HepG2 (cell line): ENCODE measurements around the gene RAB3A. TPM values are rescaled to one million over a fixed set of nuclear protein-coding genes. Genes with fewer than 3 reads are reported as not detected.
A peak's percentile ranks its signal among the peaks of the same experiment; 100 is the strongest.

Experiments
- HNRNPK ChIP-seq: fragments of 200-400 bp; formaldehyde crosslinking; IDR thresholded peaks from 2 replicates; pipeline ENCODE4 v1.6.1; 2018; ENCODE audit warnings: low read length, low read depth, moderate library complexity, mild to moderate bottlenecking; ENCODE audit not compliant: poor library complexity, severe bottlenecking
- HOXD1 ChIP-seq: sonication (generic); formaldehyde crosslinking; IDR thresholded peaks from 2 replicates; pipeline ENCODE4 v1.5.0; 2020; ENCODE audit warnings: missing genetic modification reagents
- JDP2 ChIP-seq: sonication (generic); formaldehyde crosslinking; IDR thresholded peaks from 2 replicates; pipeline ENCODE4 v1.8.1; 2022; ENCODE audit warnings: missing genetic modification reagents, borderline replicate concordance
- KDM5B ChIP-seq: sonication (generic); formaldehyde crosslinking; IDR thresholded peaks from 2 replicates; pipeline ENCODE4 v1.4.0; 2020; ENCODE audit warnings: missing genetic modification reagents, mild to moderate bottlenecking, borderline replicate concordance
- MAFG ChIP-seq: sonication (generic); formaldehyde crosslinking; IDR thresholded peaks from 2 replicates; pipeline ENCODE4 v1.5.1; 2020; ENCODE audit warnings: mild to moderate bottlenecking, missing genetic modification reagents
- PAX8 ChIP-seq: sonication (generic); formaldehyde crosslinking; IDR thresholded peaks from 2 replicates; pipeline ENCODE4 v1.8.0; 2022; ENCODE audit warnings: mild to moderate bottlenecking, missing genetic modification reagents, borderline replicate concordance
- PHF21A ChIP-seq: sonication (generic); formaldehyde crosslinking; IDR thresholded peaks from 2 replicates; pipeline ENCODE4 v1.5.0; 2020; ENCODE audit warnings: mild to moderate bottlenecking, missing genetic modification reagents
- RARA ChIP-seq: IDR thresholded peaks from 2 replicates; pipeline ENCODE4 v1.6.1; 2016; ENCODE audit warnings: missing genetic modification reagents, missing compliant biosample characterization
- SIN3A ChIP-seq: IDR thresholded peaks from 2 replicates; pipeline ENCODE4 v1.6.1; 2011; ENCODE audit warnings: low read depth, mild to moderate bottlenecking, control low read depth, low read length, borderline replicate concordance
- YY1 ChIP-seq: IDR thresholded peaks from 2 replicates; pipeline ENCODE4 v1.6.1; 2011; ENCODE audit warnings: low read length, low read depth, moderate library complexity, mild to moderate bottlenecking; ENCODE audit not compliant: insufficient read depth, insufficient replicate concordance
- ZFY ChIP-seq: sonication (generic); formaldehyde crosslinking; IDR thresholded peaks from 2 replicates; pipeline ENCODE4 v1.4.0; 2020; ENCODE audit warnings: missing genetic modification reagents
- ZKSCAN5 ChIP-seq: sonication (generic); formaldehyde crosslinking; IDR thresholded peaks from 2 replicates; pipeline ENCODE4 v1.5.1; 2020; ENCODE audit warnings: mild to moderate bottlenecking, missing genetic modification reagents
- ZNF44 ChIP-seq: sonication (generic); formaldehyde crosslinking; IDR thresholded peaks from 2 replicates; pipeline ENCODE4 v1.5.1; 2020; ENCODE audit warnings: mild to moderate bottlenecking, missing genetic modification reagents
- polyA plus RNA-seq, 8 experiments: library from polyadenylated mRNA; depleted of rRNA in 3 of 8; stranded (reverse) in 7 of 8; unstranded in 1 of 8; fragments of >200 nt; fragmentation: Illumina TruSeq in 4 of 8; extraction: Trizol in 4 of 8; gene quantifications; 2 replicates each; pipeline versions ENCODE4 v1.2.1 to v1.2.3, GENCODE V29; 2011 to 2016; ENCODE audit warnings: low read depth in 4 of 8, missing spikeins in 1 of 8, mixed read lengths in 1 of 8; ENCODE audit not compliant: insufficient read depth in 1 of 8
- total RNA-seq, 5 experiments: library from RNA; depleted of rRNA; stranded (reverse); fragments of >200 nt; fragmentation: Illumina TruSeq; extraction: Trizol; gene quantifications; 2 replicates each; pipeline ENCODE4 v1.2.3, GENCODE V29; 2016; ENCODE audit warnings: low read depth in 1 of 5
- TF ChIP-seq, protein P1 (sequence below): sonication (generic); formaldehyde crosslinking; IDR thresholded peaks from 2 replicates; pipeline ENCODE4 v1.8.1; 2023; ENCODE audit warnings: mild to moderate bottlenecking, missing genetic modification reagents
- TF ChIP-seq, protein P2 (sequence below): sonication (generic); formaldehyde crosslinking; IDR thresholded peaks from 2 replicates; pipeline ENCODE4 v1.5.0; 2020; ENCODE audit warnings: mild to moderate bottlenecking, missing genetic modification reagents
- TF ChIP-seq, protein P3 (sequence below): sonication (generic); formaldehyde crosslinking; IDR thresholded peaks from 2 replicates; pipeline ENCODE4 v1.5.1; 2020; ENCODE audit warnings: missing genetic modification reagents, mild to moderate bottlenecking, borderline replicate concordance
- TF ChIP-seq, protein P4 (sequence below): sonication (generic); formaldehyde crosslinking; conservative IDR thresholded peaks from 2 replicates; pipeline ENCODE4 v1.8.0; 2022; ENCODE audit warnings: mild to moderate bottlenecking, moderate library complexity, missing genetic modification reagents
- TF ChIP-seq, protein P5 (sequence below): IDR thresholded peaks from 2 replicates; pipeline ENCODE4 v1.6.1; 2018; ENCODE audit warnings: missing genetic modification reagents, mild to moderate bottlenecking, missing compliant biosample characterization

The RAB3A gene
- total and polyA plus RNA-seq, 2 of the 13 experiments (the other 11 are each of a cell fraction or from before 2014, with no cell fraction given), result 0.58 to 0.98 TPM

DNA sequence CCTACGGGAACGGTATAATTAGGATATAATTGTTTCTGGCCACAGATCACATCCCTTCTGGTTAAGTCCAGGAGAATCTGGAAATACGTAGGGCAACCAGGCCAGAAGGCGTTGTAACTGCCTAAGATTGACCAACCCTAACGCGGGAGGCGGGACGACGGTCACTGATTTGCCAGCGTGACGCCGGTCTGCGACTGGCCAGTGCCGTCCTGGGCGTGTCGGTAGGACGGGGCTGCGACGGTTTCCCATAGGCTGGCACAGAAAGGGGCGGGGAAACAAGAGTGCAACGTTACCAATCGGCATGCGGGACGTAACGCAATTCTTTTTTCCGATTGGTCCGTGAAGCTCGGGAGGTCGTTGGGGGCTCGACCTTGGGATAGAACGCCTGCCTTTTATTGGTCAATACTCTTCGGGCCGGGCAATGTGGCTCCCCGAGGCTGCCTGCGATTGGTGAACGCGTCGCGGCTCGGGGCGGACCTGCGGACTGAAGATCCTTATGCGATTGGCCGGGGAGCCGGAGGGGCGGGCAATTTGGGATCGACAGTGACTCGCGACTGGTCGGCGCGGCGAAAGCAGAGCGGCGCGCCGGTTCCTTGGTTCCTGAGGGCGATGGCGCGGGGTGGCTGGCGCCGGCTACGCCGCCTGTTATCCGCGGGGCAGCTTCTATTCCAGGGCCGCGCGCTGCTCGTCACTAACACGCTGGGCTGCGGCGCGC is 11.0 kb downstream of the RAB3A start, which contains the start of gene MPV17L2 (continued):
- TF ChIP-seq RARA (peak; percentile 7; the same call in 1 of the 2 replicates), JDP2 (CRISPR knock-in tag) (no peak), ZKSCAN5 (CRISPR knock-in tag) (no peak), ZFY (peak; percentile 57), SIN3A (peak; percentile 91), HOXD1 (CRISPR knock-in tag) (0 out of 2 replicates have a peak, but pooled peaks have one; percentile 60), YY1 (peak; percentile 77), MAFG (no peak), KDM5B (CRISPR knock-in tag) (no peak), HNRNPK (no peak), ZNF44 (CRISPR knock-in tag) (no peak), PHF21A (CRISPR knock-in tag) (peak; percentile 94), PAX8 (CRISPR knock-in tag) (no peak)
- TF ChIP-seq, protein P1, sequence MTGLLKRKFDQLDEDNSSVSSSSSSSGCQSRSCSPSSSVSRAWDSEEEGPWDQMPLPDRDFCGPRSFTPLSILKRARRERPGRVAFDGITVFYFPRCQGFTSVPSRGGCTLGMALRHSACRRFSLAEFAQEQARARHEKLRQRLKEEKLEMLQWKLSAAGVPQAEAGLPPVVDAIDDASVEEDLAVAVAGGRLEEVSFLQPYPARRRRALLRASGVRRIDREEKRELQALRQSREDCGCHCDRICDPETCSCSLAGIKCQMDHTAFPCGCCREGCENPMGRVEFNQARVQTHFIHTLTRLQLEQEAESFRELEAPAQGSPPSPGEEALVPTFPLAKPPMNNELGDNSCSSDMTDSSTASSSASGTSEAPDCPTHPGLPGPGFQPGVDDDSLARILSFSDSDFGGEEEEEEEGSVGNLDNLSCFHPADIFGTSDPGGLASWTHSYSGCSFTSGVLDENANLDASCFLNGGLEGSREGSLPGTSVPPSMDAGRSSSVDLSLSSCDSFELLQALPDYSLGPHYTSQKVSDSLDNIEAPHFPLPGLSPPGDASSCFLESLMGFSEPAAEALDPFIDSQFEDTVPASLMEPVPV (CRISPR knock-in tag), result 0 out of 2 replicates have a peak, but pooled peaks have one; percentile 45
- TF ChIP-seq, protein P2, sequence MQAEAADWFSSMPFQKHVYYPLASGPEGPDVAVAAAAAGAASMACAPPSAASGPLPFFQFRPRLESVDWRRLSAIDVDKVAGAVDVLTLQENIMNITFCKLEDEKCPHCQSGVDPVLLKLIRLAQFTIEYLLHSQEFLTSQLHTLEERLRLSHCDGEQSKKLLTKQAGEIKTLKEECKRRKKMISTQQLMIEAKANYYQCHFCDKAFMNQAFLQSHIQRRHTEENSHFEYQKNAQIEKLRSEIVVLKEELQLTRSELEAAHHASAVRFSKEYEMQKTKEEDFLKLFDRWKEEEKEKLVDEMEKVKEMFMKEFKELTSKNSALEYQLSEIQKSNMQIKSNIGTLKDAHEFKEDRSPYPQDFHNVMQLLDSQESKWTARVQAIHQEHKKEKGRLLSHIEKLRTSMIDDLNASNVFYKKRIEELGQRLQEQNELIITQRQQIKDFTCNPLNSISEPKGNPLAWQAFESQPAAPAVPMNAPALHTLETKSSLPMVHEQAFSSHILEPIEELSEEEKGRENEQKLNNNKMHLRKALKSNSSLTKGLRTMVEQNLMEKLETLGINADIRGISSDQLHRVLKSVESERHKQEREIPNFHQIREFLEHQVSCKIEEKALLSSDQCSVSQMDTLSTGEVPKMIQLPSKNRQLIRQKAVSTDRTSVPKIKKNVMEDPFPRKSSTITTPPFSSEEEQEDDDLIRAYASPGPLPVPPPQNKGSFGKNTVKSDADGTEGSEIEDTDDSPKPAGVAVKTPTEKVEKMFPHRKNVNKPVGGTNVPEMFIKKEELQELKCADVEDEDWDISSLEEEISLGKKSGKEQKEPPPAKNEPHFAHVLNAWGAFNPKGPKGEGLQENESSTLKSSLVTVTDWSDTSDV (CRISPR knock-in tag), result no peak
- TF ChIP-seq, protein P3, sequence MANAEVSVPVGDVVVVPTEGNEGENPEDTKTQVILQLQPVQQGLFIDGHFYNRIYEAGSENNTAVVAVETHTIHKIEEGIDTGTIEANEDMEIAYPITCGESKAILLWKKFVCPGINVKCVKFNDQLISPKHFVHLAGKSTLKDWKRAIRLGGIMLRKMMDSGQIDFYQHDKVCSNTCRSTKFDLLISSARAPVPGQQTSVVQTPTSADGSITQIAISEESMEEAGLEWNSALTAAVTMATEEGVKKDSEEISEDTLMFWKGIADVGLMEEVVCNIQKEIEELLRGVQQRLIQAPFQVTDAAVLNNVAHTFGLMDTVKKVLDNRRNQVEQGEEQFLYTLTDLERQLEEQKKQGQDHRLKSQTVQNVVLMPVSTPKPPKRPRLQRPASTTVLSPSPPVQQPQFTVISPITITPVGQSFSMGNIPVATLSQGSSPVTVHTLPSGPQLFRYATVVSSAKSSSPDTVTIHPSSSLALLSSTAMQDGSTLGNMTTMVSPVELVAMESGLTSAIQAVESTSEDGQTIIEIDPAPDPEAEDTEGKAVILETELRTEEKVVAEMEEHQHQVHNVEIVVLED (CRISPR knock-in tag), result peak; percentile 83; the same call in 1 of the 2 replicates
- TF ChIP-seq, protein P4, sequence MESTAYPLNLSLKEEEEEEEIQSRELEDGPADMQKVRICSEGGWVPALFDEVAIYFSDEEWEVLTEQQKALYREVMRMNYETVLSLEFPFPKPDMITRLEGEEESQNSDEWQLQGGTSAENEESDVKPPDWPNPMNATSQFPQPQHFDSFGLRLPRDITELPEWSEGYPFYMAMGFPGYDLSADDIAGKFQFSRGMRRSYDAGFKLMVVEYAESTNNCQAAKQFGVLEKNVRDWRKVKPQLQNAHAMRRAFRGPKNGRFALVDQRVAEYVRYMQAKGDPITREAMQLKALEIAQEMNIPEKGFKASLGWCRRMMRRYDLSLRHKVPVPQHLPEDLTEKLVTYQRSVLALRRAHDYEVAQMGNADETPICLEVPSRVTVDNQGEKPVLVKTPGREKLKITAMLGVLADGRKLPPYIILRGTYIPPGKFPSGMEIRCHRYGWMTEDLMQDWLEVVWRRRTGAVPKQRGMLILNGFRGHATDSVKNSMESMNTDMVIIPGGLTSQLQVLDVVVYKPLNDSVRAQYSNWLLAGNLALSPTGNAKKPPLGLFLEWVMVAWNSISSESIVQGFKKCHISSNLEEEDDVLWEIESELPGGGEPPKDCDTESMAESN (CRISPR knock-in tag), result peak; percentile 66; the same call in 1 of the 2 replicates
- TF ChIP-seq, protein P5, sequence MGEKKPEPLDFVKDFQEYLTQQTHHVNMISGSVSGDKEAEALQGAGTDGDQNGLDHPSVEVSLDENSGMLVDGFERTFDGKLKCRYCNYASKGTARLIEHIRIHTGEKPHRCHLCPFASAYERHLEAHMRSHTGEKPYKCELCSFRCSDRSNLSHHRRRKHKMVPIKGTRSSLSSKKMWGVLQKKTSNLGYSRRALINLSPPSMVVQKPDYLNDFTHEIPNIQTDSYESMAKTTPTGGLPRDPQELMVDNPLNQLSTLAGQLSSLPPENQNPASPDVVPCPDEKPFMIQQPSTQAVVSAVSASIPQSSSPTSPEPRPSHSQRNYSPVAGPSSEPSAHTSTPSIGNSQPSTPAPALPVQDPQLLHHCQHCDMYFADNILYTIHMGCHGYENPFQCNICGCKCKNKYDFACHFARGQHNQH (CRISPR knock-in tag), result no peak
